ENCODE measurements around the gene SDHAF2. TPM values are rescaled to one million over a fixed set of nuclear protein-coding genes. Genes with fewer than 3 reads are reported as not detected.

The SDHAF2 gene
- total RNA-seq, 1 experiment from 2014 or later, result 43.2 TPM

GRCh38 chr11:61488651-61489291 lies 58.8 kb downstream of the SDHAF2 start:
- Histone ChIP-seq H3K27me3 (ENCODE audit: control insufficient read depth, insufficient read depth, low read length) (no peaks in the 10 kb centered on the region), H3K36me3 (ENCODE audit: control insufficient read depth, insufficient read depth, low read length) (no peaks in the 10 kb centered on the region), H3K27ac (ENCODE audit: low read length) (peak overlapping the region; percentile 58), H3K4me1 (ENCODE audit: control insufficient read depth, insufficient read depth, low read length) (peaks cover 16% of the 10 kb centered on the region), H3K4me3 (ENCODE audit: low read depth in 2 of 2, low read length in 2 of 2) (peak overlapping the region; percentile 11 to 44), H3K9me3 (ENCODE audit: control insufficient read depth, insufficient read depth, low read depth, low read length) (no peaks in the 10 kb centered on the region)
- ATAC-seq, result peak; percentile 77
- BruUV-seq (replicated peaks), result no TSS peak
- in situ Hi-C loops (cut with HindIII; ENCODE audit: low pct_unique_long_range_greater_than_20kb, low sequenced_read_pairs) (no loop called here), intact Hi-C loops (cut with micrococcal nuclease; ENCODE audit: unreplicated experiment) (no loop called here)
- CTCF ChIA-PET, result interaction anchor here (0.5 to 1.5 kb wide), 6 partner anchors 9 to 149 kb away, joined by 3 to 10 read pairs (median 4); no protein-coding TSS in a partner anchor
- TF ChIP-seq, protein P1, sequence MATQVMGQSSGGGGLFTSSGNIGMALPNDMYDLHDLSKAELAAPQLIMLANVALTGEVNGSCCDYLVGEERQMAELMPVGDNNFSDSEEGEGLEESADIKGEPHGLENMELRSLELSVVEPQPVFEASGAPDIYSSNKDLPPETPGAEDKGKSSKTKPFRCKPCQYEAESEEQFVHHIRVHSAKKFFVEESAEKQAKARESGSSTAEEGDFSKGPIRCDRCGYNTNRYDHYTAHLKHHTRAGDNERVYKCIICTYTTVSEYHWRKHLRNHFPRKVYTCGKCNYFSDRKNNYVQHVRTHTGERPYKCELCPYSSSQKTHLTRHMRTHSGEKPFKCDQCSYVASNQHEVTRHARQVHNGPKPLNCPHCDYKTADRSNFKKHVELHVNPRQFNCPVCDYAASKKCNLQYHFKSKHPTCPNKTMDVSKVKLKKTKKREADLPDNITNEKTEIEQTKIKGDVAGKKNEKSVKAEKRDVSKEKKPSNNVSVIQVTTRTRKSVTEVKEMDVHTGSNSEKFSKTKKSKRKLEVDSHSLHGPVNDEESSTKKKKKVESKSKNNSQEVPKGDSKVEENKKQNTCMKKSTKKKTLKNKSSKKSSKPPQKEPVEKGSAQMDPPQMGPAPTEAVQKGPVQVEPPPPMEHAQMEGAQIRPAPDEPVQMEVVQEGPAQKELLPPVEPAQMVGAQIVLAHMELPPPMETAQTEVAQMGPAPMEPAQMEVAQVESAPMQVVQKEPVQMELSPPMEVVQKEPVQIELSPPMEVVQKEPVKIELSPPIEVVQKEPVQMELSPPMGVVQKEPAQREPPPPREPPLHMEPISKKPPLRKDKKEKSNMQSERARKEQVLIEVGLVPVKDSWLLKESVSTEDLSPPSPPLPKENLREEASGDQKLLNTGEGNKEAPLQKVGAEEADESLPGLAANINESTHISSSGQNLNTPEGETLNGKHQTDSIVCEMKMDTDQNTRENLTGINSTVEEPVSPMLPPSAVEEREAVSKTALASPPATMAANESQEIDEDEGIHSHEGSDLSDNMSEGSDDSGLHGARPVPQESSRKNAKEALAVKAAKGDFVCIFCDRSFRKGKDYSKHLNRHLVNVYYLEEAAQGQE (IDR thresholded peaks at IDR 0.05; ENCODE audit: insufficient read depth in 1 of 2, low read depth in 2 of 2, low read length in 1 of 2), result no peak
- no peak for TF ChIP-seq SIN3A (IDR thresholded peaks at IDR 0.05; ENCODE audit: borderline replicate concordance, insufficient read depth, low read depth, low read length)
- TF ChIP-seq, protein P2, sequence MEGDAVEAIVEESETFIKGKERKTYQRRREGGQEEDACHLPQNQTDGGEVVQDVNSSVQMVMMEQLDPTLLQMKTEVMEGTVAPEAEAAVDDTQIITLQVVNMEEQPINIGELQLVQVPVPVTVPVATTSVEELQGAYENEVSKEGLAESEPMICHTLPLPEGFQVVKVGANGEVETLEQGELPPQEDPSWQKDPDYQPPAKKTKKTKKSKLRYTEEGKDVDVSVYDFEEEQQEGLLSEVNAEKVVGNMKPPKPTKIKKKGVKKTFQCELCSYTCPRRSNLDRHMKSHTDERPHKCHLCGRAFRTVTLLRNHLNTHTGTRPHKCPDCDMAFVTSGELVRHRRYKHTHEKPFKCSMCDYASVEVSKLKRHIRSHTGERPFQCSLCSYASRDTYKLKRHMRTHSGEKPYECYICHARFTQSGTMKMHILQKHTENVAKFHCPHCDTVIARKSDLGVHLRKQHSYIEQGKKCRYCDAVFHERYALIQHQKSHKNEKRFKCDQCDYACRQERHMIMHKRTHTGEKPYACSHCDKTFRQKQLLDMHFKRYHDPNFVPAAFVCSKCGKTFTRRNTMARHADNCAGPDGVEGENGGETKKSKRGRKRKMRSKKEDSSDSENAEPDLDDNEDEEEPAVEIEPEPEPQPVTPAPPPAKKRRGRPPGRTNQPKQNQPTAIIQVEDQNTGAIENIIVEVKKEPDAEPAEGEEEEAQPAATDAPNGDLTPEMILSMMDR (IDR thresholded peaks at IDR 0.05), result no peak
- TF ChIP-seq TCF7L2 (IDR thresholded peaks at IDR 0.05; ENCODE audit: low read depth, low read length), result no peak
- no peak for TF ChIP-seq POLR2AphosphoS5 (IDR thresholded peaks at IDR 0.05; ENCODE audit: low read depth, low read length)
- DNase-seq (ENCODE audit: low read depth, low spot score), result no peak
- POLR2A ChIA-PET, result interaction anchor here (0.6 kb wide), 1 partner anchor 47 kb away, joined by 3 read pairs; no protein-coding TSS in a partner anchor

DNA sequence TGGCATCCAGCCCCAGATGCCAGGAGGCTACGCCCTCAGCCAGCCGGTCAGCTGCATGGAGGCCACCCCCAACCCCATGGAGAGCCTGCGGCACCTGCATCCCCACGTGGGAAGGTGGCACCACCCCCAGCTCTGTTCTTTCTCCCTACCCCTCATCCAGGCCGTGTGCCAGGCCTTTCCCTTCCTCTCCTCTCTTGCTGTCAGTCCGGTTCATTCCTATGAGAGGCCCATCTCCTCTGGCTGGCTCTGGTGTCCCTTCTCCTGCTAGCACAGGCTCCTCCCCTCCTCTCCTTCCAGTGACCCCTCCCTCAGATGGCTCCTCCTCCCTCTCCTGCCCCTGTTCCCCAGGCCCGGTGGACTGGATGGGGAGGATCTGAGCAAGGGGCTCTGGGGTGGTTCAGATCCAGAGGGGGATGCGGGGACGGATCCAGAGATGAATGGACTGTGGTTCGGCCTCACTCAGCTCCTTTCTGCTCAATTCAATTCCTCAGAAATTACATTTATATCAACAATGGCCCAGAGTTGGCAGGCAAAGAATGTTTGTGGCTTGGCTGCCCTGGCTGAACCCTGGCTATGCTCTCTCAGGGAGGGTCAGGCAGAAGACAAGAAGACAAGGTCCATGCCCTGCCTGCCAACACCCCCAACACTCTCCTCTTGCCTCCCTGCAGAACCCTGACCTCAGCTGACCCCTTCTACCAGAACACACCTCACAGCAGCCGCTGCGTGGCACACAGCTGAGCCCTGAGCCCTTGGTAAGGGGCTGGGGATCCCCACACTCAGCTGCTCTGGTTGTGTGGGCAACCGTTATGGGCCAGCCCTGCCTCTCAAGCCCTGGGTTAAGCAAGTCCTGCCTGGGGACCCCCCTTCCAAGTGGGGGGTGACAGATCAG lies 60.2 kb downstream of the SDHAF2 start:
- TF ChIP-seq SIN3A (IDR thresholded peaks at IDR 0.05; ENCODE audit: borderline replicate concordance, insufficient read depth, low read depth, low read length), result no peak
- TF ChIP-seq POLR2AphosphoS5 (IDR thresholded peaks at IDR 0.05; ENCODE audit: low read depth, low read length), result no peak
- TF ChIP-seq, protein P1 (IDR thresholded peaks at IDR 0.05; ENCODE audit: insufficient read depth in 1 of 2, low read depth in 2 of 2, low read length in 1 of 2), result no peak
- TF ChIP-seq, protein P2 (IDR thresholded peaks at IDR 0.05), result no peak
- no peak for TF ChIP-seq TCF7L2 (IDR thresholded peaks at IDR 0.05; ENCODE audit: low read depth, low read length)
- H3K27ac ChIP-seq (ENCODE audit: low read length), result no peak overlapping the region; the same call in 1 of the 2 replicates
- H3K36me3 ChIP-seq (ENCODE audit: control insufficient read depth, insufficient read depth, low read length), result no peaks in the 10 kb centered on the region
- CTCF ChIA-PET, result interaction anchor here (1.0 to 1.2 kb wide), 2 partner anchors 55 to 148 kb away, joined by 4 to 14 read pairs; no protein-coding TSS in a partner anchor
- intact Hi-C loops (cut with micrococcal nuclease; ENCODE audit: unreplicated experiment), result no loop called here
- DNase-seq (ENCODE audit: low read depth, low spot score) (no peak), ATAC-seq (peak; percentile 47)
- POLR2A ChIA-PET, result no interaction called here
- H3K4me3 ChIP-seq (ENCODE audit: low read depth in 2 of 2, low read length in 2 of 2), result no peak overlapping the region
- no peaks in the 10 kb centered on the region for H3K27me3 ChIP-seq (ENCODE audit: control insufficient read depth, insufficient read depth, low read length)
- peaks cover 23% of the 10 kb centered on the region for H3K4me1 ChIP-seq (ENCODE audit: control insufficient read depth, insufficient read depth, low read length)
- H3K9me3 ChIP-seq (ENCODE audit: control insufficient read depth, insufficient read depth, low read depth, low read length), result no peaks in the 10 kb centered on the region
- in situ Hi-C loops (cut with HindIII; ENCODE audit: low pct_unique_long_range_greater_than_20kb, low sequenced_read_pairs), result no loop called here
- BruUV-seq (replicated peaks), result no TSS peak

Measured in Panc1 (cell line).